HG02798 (cell line): ENCODE results near the gene MOAP1.
"Not testable (repeated sequence)": the region's sequence is repeated elsewhere in the genome, so short reads cannot be mapped to it uniquely, and the experiment has no call there.

ENCODE experiments used
- ATAC-seq: cut with Tn5 transposase; IDR thresholded peaks from one replicate; pipeline ENCODE4 v1.9.1; 2021; ENCODE audit warnings: mild to moderate bottlenecking; ENCODE audit not compliant: unreplicated experiment, poor library complexity

MOAP1 gene

GRCh38 chr14:93150227-93151208 is 34.2 kb downstream of the MOAP1 start:
- ATAC-seq = no peak

- ATAC-seq = no peak
Measured at GRCh38 chr14:93148979-93149378, 35.7 kb downstream of the MOAP1 start.

GRCh38 chr14:93146119-93146518 is 38.6 kb downstream of the MOAP1 start:
- ATAC-seq = no peak

- no peak for ATAC-seq
Measured at GRCh38 chr14:93142854-93143652, 41.6 kb downstream of the MOAP1 start.

- no peak for ATAC-seq
Measured at GRCh38 chr14:93137864-93138263, 46.8 kb downstream of the MOAP1 start.

DNA sequence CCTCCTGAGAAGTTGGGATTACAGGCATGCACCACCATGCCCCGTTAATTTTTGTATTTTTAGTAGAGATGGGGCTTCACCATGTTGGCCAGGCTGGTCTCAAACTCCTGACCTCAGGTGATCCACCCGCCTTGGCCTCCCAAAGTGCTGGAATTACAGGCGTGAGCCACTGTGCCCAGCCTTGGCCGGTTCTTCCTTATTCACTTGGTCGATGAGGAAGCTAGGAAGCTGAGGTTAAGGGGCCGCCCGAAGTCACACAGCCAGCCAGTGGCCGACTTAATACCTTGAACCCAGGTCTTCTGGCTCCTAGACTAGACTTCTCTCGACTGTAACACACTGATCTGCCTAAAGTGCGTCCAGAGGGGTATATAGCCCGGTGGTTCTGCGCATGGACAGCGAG is 48.2 kb downstream of the MOAP1 start:
- ATAC-seq = not testable (repeated sequence)

GRCh38 chr14:93136009-93136408 is 48.7 kb downstream of the MOAP1 start:
- no peak for ATAC-seq

DNA sequence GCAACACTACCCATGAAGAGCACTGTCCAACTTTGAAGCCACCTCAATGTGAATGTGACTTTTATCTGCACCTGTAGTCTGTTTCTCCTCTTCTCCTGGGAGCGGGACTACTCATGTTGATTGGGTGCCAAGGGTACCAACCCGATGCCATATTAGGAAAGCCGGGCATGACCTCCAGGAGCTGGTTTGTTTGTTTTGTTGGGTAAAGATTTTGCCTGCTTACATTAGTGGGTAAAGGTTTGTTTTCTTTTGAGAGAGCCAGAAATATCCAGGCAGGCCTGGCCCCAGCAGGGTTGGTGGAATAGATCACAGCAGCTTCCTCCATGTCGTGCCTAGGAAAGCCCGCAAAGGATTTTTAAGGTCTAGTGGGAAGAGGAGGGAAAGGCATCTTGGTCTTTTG is 49.3 kb downstream of the MOAP1 start:
- no peak for ATAC-seq

DNA sequence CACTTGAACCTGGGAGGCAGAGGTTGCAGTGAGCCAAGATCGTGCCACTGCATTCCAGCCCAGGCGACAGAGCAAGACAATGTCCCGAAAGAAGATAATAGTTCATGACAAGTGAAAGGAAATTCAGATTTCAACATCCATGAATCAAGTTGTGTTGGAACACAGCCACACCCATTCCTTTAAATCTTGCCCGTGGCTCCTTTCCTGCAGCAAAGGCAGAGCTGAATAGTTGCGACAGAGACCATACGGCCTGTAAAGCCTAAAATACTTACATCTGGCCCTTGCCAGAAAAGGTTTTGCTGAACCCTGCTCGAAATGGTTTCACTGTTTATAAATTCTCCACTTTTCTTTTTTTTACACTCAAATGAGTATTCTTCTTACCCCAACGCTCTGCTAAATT is 51.2 kb downstream of the MOAP1 start:
- ATAC-seq = no peak

- no peak for ATAC-seq
Measured at GRCh38 chr14:93132472-93133065, 52.1 kb downstream of the MOAP1 start.
